HG02943 (cell line): ENCODE measurements around the gene NAV1.

ENCODE experiments used
- ATAC-seq: cut with Tn5 transposase; IDR thresholded peaks from one replicate; pipeline ENCODE4 v1.9.1; 2021; ENCODE audit warnings: mild to moderate bottlenecking, low read depth, moderate library complexity; ENCODE audit not compliant: unreplicated experiment

NAV1 gene

GRCh38 chr1:201582705-201583442 lies 43.9 kb downstream of the NAV1 start:
- ATAC-seq = no peak

DNA sequence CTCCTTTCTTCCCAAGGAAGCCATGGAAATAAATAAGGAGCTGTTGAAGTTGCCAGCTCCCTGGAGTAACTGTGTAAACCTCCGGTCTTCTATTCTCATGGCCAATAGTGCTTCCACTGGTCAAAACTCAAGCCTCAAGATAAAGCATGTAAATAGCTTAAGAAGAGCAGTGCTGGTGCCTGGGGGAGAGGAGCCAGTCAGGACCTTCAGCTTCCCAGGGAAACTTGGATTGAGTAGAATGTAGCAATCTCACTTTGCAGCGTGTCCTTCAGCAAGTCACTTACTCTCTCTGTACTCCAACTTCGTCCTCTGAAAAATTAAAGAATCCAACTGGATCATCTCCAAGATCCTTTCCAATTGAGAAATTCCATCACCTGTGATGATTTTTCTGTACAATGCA lies 44.7 kb downstream of the NAV1 start:
- ATAC-seq = no peak

DNA sequence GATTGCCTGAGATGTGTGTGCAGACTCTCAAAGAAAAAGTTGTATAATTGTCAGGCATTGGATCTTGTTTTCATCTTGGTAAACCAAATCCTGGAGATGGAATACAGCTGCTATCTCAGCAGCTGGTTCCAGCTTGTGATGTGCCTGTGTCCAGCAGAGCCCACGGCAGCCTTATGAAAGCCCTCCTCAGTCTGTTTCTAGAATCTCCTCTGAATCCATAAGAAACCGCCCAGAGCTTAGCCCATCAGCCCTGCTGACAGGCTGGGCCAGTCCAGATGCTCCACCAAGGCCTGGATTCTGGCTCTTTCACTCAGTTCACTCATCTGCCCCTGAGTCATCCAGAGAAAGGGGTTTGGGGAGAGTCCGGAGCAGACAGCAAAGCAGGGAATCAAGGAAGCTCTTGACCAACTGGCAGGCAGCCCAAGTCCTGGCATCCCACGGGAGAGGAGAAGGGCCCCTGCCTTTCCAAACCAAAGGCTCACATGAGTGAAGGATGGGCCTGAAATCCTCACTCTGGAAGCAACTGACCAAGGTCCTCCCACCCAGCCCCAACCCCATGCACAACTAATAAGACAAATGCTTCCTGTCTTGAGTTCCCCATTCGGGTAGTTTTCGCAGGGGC lies 45.7 kb downstream of the NAV1 start:
- no peak for ATAC-seq

DNA sequence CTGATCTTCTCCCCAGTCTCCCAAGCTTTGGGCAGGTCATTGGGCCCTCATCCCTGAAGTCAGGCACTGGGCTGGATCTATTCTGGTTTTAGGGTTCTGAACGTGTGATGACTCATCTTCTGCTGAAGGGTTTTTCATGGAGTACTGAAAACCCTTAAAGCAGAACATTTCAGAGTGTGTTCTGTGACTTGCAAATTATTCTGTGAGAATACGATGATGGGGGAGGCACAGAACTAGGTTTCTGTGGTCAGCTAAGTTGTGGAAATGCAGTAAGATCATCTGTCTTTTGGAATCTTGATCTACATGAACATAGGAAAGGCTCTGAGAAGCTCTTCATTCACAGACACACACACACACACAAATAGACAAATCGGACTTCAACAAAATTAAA lies 46.2 kb downstream of the NAV1 start:
- ATAC-seq = no peak

- no peak for ATAC-seq
Measured at GRCh38 chr1:201585901-201586300, 47.0 kb downstream of the NAV1 start.

GRCh38 chr1:201586806-201587205 lies 47.9 kb downstream of the NAV1 start:
- no peak for ATAC-seq

- ATAC-seq = no peak
Measured at GRCh38 chr1:201587729-201588128, 48.8 kb downstream of the NAV1 start.
